GM19240 (cell line): ENCODE results near the gene ANKRD11.
"Not testable (repeated sequence)": the region's sequence is repeated elsewhere in the genome, so short reads cannot be mapped to it uniquely, and the experiment has no call there.

ENCODE experiments used
- DNase-seq: peaks from one replicate; pipeline ENCODE4 v3.0.0; 2011; ENCODE audit warnings: low spot score; ENCODE audit not compliant: insufficient read length

The ANKRD11 gene

DNA sequence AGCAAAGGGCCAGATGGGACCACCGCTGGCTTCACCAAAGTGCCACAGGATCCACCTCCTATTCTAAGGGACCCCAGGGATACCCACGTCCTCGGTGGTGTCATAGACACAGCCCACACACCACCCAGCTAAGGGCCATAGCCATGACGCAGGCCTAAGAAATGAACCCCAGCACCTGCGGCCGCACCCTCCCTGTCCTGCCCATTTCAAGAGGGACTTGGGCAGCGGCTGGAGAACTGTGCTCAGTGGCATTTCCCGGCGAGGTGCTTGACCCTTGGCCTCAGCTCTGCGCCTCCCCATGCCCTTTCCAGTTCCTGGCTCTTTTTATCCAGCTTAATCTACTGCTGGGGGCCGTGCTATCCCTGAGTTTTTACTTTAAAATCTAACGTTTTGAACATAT is 245.6 kb downstream of the ANKRD11 start:
- no peak for DNase-seq

DNA sequence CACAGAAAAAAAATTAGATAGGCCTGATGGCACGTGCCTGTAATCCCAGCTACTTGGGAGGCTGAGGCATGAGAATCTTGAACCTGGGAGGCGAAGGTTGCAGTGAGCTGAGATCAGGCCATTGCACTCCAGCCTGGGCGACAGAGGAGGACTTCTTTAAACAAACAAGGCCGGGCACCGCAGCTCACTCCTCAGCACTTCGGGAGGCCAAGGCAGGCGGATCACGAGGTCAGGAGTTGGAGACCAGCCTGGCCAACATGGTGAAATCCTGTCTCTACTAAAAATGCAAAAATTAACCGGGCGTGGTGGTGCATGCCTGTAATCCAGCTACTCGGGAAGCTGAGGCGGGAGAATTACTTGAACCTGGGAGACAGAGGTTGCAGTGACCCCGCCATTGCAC is 246.1 kb downstream of the ANKRD11 start:
- not testable (repeated sequence) for DNase-seq

DNA sequence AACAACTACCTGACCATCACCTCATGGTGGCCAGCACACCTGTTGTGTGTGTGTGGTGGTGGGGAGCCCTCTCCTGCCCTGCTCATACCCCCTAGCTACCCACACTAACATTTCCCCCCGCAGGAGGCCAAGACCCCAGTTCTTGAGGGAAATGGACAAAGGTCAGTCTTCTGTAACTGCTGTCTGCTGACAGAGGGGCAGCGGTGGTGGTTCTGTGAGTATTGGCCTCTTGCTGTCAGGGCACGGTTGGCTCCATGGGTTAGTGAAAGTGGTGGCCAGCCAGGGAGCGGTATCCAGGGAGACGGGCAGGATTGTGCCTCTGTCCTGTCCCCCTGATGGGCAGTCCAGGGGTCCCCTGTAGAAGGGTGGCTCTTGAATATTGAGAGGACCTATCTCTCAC is 246.7 kb downstream of the ANKRD11 start:
- DNase-seq, result no peak

DNA sequence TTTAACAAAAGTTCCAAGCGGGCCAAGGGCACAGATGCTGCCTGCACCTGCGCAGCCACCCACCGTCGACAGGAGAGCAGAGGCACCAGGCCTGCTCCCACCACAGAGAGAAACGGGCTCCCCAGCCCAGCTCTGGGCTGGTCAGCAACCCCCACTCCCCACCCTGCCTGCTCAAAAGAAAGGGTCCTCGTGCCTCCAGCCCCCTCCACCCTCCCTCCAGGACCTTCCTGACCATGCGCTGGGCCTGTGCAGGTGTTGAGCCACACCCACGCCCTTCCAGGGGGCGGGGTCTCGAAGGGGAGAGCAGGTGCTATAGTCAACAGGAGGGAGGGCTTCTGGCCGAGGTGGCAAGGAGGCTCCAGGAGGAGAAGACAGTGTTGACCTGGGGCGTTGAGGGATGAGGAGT is 247.6 kb downstream of the ANKRD11 start:
- DNase-seq, result no peak

- peak; percentile 65 for DNase-seq
These were observed 249.0 kb downstream of the ANKRD11 start for GRCh38 chr16:89241187-89242007.

GRCh38 chr16:89237733-89238132 is 252.6 kb downstream of the ANKRD11 start:
- DNase-seq, result no peak

- DNase-seq, result no peak
These were observed 256.5 kb downstream of the ANKRD11 start for GRCh38 chr16:89233678-89234490.

DNA sequence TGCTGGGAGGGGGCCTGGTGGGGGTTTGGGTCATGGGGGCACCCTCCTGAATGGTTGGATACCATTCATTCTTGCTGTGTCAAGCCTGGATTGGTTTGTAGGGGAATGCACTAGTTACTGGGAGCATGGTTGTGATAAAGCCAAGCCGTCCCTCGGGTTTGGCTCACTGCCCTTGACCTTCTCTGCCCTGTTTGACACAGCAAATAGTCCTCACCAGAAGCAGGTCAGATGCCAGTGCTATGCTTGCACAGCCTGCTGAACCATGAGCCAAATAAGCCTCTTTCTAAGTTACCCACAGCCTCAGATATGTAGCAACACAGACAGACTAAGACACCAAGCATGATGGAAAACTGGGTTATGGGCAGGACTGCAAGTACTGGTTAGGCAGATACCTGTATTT is 258.3 kb downstream of the ANKRD11 start:
- DNase-seq, result no peak

DNA sequence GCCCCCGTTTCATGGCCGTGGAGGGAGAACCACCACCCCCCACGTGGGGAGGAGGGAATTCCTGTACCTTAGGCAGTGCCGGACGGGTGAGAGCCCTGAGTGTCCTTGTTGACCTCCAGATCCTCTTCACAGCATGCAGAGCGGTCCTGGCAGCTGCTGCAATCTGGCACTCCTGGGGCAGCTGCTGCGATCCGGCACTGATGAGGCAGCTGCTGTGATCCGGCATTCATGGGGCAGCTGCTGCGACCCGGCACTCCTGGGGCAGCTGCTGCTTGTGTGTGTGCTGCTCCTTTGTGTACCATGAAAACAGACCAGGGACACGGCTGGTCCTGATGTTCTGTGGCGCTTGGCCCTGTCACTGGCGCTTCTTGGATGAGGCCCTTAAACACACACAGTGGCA is 260.1 kb downstream of the ANKRD11 start:
- no peak for DNase-seq

DNA sequence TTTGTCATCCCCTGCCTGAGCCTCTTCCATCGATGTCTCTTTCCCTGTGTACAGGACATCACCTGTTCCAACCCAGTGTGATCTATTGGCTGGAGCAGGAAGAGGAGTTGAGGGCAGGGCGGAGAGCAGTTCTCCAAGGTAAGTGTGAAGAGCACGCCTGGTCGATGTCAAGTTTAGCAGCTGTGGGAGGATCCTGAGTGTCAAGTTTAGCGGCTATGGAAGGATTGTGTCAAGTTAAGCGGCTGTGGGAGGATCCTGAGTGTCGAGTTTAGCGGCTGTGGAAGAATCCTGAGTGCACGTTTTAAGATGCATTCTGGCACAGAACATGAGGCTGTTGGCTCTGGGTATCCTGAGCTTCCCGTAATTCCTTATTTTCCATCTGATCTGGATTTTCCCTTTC is 265.7 kb downstream of the ANKRD11 start:
- no peak for DNase-seq

GRCh38 chr16:89222931-89223330 is 267.4 kb downstream of the ANKRD11 start:
- DNase-seq, result no peak

DNA sequence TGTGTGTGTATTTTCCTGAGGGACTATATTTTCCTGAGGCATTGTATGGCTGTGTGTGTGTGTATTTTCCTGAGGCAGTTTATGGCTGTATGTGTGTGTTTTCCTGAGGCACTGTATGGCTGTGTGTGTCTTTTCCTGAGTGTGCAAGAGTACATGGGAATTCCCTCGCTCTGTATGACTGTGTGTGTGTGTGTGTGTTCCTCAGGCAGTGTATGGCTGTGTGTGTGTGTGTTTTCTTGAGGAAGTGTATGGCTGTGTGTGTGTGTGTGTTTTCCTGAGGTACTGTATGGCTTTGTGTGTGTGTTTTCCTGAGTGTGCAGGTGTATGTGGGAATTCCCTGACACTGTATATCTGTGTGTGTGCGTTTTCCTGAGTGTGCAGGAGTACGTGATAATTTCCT is 268.8 kb downstream of the ANKRD11 start:
- no peak for DNase-seq

DNA sequence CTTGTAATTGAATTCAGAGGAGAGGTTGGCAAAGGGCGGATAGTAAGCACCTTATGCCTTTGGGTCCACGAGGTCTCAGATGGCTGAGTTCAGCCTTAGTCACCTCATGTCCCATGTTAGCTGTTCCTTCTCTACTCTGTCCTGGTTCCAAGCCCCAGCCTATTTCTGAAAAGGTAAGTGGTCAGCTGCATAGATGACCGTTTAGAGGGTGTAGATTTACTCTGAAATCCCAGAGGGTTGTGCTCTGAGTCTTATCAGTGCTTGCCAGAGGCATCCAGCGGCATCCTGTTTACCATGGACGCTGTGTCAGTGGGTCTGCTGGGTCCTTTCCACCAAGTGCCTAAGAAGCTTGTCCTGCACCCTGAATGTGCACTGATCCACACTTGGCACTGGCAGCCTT is 271.0 kb downstream of the ANKRD11 start:
- no peak for DNase-seq
